ENCODE results near the gene GNA12.

DNA sequence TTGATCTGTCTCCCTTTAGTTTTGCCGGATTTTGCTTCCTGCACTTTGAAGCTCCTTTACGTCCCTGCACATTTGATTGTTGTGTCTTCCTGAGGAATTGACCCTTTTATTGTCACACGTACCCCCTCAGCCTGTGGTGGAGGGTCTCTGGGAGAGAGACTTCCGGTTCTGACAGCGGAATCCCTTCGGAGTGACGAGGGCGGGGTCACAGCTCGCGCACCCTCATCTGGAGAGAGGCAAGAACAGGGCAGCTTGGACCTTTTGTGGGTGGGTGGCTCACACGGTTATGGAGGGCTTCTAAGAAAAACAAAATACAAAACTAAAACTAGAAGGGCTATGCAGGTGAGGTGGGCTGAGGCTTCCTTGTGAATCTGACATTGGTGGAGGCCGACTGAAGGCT is 130.1 kb downstream of the GNA12 start:
- TF ChIP-seq, protein P1, sequence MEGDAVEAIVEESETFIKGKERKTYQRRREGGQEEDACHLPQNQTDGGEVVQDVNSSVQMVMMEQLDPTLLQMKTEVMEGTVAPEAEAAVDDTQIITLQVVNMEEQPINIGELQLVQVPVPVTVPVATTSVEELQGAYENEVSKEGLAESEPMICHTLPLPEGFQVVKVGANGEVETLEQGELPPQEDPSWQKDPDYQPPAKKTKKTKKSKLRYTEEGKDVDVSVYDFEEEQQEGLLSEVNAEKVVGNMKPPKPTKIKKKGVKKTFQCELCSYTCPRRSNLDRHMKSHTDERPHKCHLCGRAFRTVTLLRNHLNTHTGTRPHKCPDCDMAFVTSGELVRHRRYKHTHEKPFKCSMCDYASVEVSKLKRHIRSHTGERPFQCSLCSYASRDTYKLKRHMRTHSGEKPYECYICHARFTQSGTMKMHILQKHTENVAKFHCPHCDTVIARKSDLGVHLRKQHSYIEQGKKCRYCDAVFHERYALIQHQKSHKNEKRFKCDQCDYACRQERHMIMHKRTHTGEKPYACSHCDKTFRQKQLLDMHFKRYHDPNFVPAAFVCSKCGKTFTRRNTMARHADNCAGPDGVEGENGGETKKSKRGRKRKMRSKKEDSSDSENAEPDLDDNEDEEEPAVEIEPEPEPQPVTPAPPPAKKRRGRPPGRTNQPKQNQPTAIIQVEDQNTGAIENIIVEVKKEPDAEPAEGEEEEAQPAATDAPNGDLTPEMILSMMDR (conservative IDR thresholded peaks at IDR 0.05; ENCODE audit: low read depth, low read length), result no peak
- TF ChIP-seq EZH2 (IDR thresholded peaks at IDR 0.05; ENCODE audit: borderline replicate concordance, low read depth, low read length, poor library complexity, severe bottlenecking), result no peak

All from A673 (cell line).